SHP77 treated with DMSO at 0.1 percent for 48 hours (cell line): Measurements from ENCODE around the gene CREM.

Experiments
- DNase-seq: peaks from one replicate; lab custom pipeline; 2025; lab: John Stamatoyannopoulos, UW

The CREM gene

DNA sequence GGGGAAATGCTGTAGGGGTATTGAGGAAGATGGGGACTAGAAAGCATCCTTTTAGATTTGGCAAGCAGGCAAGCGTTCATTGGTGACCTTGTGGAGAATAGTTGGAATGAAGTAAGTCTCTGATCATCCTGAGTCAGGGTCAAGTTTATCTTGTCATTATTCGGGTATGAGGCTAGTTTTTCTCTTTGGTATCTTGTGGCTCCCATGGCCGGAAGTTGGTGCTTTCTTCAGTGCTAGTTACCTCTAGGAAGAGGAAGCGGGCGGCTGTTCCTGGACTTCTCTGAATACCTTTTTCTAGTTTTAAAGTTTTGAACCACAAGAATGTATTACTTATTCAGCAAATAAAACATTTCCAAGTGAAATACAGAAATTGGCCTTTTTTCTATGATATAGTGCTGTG lies 9.2 kb downstream of the CREM start:
- no peak for DNase-seq

DNA sequence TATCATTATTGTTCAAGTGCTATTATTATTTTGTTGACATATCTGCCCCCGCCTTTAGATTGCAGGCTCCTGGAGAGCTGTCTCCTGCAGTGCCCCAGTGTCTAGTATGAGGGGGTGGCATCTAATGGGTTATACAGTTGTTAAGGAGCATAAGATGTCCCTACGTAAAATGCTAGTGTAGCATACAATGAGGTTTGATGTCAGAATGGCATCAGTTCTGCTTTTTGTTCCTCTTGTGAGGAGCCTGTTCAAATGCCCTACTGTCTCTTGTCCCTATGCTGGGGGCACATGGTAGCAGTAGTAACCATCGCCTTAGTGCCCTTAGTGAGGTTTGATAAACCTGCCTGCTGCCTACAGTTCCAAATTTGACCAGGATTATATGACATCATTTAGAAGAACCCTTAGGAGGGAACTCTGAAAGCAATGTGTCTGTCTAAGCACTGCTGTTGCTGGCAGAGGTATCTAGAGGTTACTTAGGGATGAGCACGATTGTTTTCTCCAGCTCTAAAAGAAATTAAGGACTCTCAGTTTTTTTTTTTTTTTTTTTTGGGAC lies 9.7 kb downstream of the CREM start:
- DNase-seq, result no peak

GRCh38 chr10:35140126-35140525 lies 13.5 kb downstream of the CREM start:
- no peak for DNase-seq

DNA sequence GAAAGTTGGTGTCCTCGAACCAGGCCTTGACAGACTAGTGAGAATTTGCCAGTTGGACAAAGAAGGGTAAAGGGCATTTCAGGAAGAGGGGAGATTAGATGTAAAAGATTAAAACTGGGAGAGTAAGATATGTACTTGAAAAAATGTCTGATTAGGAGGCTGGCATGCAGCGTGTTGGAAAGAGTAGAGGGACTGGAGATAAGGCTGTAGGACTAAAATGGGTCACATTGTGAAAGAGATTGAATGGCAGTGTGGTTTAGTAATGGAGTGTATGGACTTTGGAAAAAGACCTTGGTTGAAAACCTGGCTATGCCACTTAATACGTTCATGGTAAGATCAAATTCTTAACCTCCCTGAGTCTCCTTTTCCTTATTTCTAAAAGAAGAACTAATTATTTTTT lies 14.1 kb downstream of the CREM start:
- DNase-seq, result no peak

GRCh38 chr10:35150308-35150707 lies 23.7 kb downstream of the CREM start:
- DNase-seq, result no peak

GRCh38 chr10:35152992-35153391 lies 26.3 kb downstream of the CREM start:
- no peak for DNase-seq

DNA sequence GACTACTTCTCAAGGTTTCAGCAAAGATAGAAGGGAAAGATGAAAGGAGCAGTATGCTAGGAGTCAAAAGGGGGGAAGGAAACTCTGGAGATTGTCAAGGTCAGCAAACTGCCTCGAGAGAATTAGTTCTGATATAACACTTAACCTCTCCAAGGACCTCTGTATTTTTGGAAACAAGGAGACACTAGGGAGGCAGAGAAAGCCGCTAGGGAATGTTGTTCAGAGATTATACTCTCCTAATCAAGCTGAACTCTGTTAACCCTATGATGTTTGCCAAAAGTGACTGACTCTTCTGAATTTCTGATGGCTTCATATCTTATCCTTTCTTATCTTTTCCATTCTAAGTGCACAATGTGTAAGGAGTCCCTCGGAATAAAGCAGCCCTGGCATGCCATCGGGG lies 27.1 kb downstream of the CREM start:
- no peak for DNase-seq

DNA sequence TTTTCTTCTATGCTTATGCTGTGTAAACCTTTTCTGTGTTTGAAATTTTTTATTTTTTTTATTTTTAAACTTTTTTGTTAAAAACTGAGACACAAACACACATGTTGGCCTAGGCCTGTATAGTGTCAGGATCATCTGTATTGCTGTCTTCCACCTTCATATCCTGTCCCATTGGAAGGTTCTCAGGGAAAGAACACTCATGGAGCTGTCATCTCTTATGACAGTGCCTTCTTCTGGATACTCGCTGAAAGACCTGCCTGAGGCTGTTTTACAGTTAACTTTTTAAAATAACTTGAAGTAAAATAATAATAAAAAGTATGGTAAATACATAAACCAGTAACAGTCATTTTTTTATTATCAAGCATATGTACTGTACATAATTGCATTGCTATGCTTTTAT lies 34.1 kb downstream of the CREM start:
- no peak for DNase-seq

DNA sequence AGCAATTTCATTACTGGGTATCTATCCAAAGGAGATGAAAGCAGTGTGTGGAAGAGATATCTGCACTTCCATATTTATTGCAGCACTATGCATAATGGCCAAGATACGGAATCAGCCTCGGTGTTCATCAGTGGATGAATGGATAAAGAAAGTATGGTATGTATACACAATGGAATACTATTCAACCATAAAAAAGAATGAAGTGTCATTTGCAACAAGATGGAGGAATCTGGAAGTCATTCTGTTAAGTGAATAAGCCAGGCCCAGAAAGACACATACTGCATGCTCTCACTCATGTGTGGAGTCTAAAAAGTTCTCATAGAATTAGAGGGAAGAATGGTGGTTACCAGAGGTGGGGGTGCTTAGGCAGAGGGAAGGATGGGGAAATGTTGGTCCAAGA lies 35.3 kb downstream of the CREM start:
- no peak for DNase-seq

- DNase-seq, result no peak
Measured at GRCh38 chr10:35165136-35165535, 38.5 kb downstream of the CREM start.

- DNase-seq, result no peak
Measured at GRCh38 chr10:35165811-35166210, 39.2 kb downstream of the CREM start.

GRCh38 chr10:35166607-35167006 lies 40.0 kb downstream of the CREM start:
- DNase-seq, result no peak

- no peak for DNase-seq
Measured at GRCh38 chr10:35167342-35167741, 40.7 kb downstream of the CREM start.

DNA sequence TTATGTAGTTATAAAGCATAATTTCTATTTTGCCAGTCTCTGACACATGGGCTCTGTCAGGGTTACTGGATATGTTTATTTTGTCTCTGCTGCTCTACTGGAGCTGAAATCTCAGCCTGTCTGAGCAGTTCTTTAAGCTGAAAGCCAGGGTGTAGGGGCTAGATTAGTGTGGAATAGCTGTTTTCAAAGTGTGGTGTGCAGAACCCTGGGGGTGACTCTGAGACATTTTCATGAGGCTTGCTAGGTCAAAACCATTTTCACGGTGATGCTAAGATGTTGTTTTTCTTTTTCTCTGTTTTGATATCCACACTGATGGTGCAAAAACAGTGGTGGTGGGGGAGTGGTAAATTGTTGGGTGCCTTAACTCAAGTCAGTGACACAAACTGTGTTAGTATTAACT lies 45.5 kb downstream of the CREM start:
- no peak for DNase-seq

DNA sequence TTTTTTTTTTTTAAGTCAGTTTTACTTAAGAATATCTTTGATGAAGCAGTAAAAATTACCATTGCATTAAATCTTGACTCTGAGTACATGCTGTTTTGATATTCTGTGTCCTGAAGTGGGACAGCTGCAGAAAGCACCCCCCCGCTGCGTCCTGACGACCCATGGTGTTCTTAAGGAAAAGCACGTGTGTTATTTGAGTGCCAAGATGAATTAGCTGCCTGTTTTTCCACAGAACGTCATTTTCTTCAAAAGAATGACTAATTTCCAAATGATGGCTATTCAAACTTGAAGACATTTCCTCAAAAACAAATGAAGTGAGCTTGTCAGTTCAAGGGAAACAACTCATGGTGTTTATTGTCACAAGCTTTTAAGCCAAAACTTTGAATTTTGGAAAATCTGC lies 45.9 kb downstream of the CREM start:
- DNase-seq, result no peak

DNA sequence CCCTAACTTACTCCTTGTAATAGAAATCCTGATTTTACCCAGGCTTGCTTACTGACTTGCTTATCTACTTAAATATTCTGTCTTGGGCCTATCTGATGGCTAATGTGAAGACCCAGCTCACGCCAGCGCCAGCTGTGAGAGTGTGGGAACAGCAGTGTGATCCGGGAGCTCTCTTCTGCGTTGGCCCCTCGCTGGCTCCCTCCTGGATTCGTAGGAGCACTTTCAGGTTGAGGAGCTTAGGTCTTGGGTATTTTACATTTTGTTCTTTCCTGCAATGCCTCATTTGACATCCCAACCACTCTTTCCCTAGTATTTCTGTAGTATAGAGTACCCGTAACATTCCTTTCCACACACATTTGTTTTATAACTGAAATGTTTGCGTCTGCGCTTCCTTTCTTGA lies 51.7 kb downstream of the CREM start:
- DNase-seq, result no peak

- DNase-seq, result no peak
Measured at GRCh38 chr10:35182631-35183510, 56.2 kb downstream of the CREM start.

- DNase-seq, result no peak
Measured at GRCh38 chr10:35184527-35185171, 58.0 kb downstream of the CREM start.

GRCh38 chr10:35185260-35186034 lies 58.8 kb downstream of the CREM start:
- DNase-seq, result no peak

DNA sequence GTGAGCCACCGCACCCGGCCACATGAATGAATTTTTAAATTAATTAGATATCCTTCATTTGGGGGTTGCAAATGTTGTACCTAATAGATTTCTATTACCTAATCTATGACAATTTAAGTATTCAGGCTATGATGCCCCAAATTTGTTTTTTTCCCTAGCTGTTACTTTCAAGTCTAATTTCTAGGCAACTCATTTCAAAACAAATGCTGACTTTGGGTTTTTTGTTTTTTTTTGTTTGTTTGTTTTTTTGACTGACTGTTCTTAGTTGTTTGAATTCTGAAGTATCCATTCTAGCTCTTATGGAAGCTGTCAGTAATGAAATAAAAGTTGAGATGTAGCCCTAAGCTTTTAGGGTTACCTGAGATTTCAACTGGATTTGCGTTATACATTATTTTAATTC lies 62.3 kb downstream of the CREM start:
- no peak for DNase-seq

- DNase-seq, result no peak
Measured at GRCh38 chr10:35191523-35191922, 64.9 kb downstream of the CREM start.

- no peak for DNase-seq
Measured at GRCh38 chr10:35192645-35193249, 66.1 kb downstream of the CREM start.
